ENCODE data around the gene S1PR4.

DNA sequence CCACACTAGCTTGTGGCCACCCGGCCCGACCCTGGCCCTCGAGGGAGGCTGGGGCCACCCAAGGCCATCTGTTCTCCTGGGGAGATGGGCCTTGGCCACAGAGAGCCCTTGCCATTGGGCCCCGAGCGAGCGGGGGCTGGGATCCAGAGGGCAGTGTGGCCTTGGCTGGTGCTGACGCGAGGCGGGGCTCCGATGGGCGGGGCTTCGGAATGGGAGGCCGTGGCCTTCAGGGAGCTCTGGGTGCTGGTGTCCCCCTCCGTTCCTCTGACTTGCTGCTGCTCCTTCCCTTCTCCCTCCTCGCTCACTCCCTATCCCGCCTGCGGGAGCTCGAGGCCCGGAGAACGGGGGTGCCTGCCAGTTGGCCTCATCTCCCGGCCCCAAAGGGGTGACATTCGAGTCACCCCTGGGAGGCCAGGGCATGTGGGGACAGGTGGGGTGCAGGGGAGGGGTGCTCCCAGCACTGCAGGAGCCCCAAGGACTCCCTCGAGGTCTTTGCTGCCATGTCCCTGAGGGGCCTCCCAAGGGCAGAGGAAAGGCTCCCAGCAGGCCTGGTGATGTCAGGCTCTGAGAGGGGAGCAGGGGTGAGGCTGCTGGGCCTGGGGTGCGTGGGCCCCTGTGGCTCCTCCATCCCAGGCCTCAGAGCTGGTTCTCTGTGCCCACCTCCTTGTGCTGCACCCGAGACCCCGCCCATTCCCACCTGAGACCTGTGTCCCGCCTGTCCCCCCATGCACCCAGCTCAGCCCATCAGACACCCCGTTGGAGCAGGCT, 11.3 kb downstream of the S1PR4 start:
- TF ChIP-seq, protein P1, sequence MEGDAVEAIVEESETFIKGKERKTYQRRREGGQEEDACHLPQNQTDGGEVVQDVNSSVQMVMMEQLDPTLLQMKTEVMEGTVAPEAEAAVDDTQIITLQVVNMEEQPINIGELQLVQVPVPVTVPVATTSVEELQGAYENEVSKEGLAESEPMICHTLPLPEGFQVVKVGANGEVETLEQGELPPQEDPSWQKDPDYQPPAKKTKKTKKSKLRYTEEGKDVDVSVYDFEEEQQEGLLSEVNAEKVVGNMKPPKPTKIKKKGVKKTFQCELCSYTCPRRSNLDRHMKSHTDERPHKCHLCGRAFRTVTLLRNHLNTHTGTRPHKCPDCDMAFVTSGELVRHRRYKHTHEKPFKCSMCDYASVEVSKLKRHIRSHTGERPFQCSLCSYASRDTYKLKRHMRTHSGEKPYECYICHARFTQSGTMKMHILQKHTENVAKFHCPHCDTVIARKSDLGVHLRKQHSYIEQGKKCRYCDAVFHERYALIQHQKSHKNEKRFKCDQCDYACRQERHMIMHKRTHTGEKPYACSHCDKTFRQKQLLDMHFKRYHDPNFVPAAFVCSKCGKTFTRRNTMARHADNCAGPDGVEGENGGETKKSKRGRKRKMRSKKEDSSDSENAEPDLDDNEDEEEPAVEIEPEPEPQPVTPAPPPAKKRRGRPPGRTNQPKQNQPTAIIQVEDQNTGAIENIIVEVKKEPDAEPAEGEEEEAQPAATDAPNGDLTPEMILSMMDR (IDR thresholded peaks at IDR 0.05; ENCODE audit: insufficient read depth, low read length, poor library complexity, severe bottlenecking), result no peak
- no peak for TF ChIP-seq EZH2phosphoT487 (conservative IDR thresholded peaks at IDR 0.05; ENCODE audit: low read length)

All from SU-DHL-6 (cell line).